ENCODE data around the gene NUP62. TPM values are rescaled to one million over a fixed set of nuclear protein-coding genes. Genes with fewer than 3 reads are reported as not detected.
"Not testable (repeated sequence)": the region's sequence is repeated elsewhere in the genome, so short reads cannot be mapped to it uniquely, and the experiment has no call there.

NUP62 gene
- total and polyA plus RNA-seq, 2 experiments from 2014 or later = 35.1 to 38.5 TPM

GRCh38 chr19:49950956-49951526 is 21.7 kb upstream of the NUP62 start:
- 63 to 69% methylated on average over 13 of the region's 13 CpGs for WGBS, 2 experiments (ENCODE audit: low coverage in 1 of 2, low lambda C conversion rate in 2 of 2, missing lambda C conversion rate in 2 of 2)
- Histone ChIP-seq H3K27me3 (replicated peaks; ENCODE audit: insufficient read depth) (peaks cover 10% of the 10 kb centered on the region), H2AFZ (no peak overlapping the region), H3K27ac (no peak overlapping the region), H3K79me2 (ENCODE audit: insufficient read depth) (no peaks in the 10 kb centered on the region), H3K36me3 (ENCODE audit: low read depth) (no peaks in the 10 kb centered on the region), H4K20me1 (ENCODE audit: insufficient read depth) (no peaks in the 10 kb centered on the region), H3K4me3 (no peak overlapping the region), H3K4me1 (ENCODE audit: insufficient read depth) (no peaks in the 10 kb centered on the region; the same call in 1 of the 2 replicates), H3K9me3 (ENCODE audit: low read depth) (no peaks in the 10 kb centered on the region), H3K9ac (no peak overlapping the region), H3F3A (ENCODE audit: insufficient read depth) (no peaks in the 10 kb centered on the region), H3K4me2 (ENCODE audit: unreplicated experiment) (no peak overlapping the region), H3K9me2 (ENCODE audit: insufficient read depth) (no peaks in the 10 kb centered on the region)
- in situ Hi-C loops (cut with MboI) = no loop called here
- TF ChIP-seq EZH2phosphoT487 (IDR thresholded peaks at IDR 0.05; ENCODE audit: insufficient read depth, low read depth) (no peak), EZH2 (IDR thresholded peaks at IDR 0.05; ENCODE audit: insufficient read depth, poor library complexity, severe bottlenecking) (no peak)
- DNase-seq = no peak

- in situ Hi-C loops (cut with MboI) = no loop called here
- no peak for TF ChIP-seq EZH2 (IDR thresholded peaks at IDR 0.05; ENCODE audit: insufficient read depth, poor library complexity, severe bottlenecking)
- TF ChIP-seq EZH2phosphoT487 (IDR thresholded peaks at IDR 0.05; ENCODE audit: insufficient read depth, low read depth) = no peak
Measured at GRCh38 chr19:49950590-49950948, 21.3 kb upstream of the NUP62 start.

GRCh38 chr19:49949742-49950589 is 20.7 kb upstream of the NUP62 start:
- Histone ChIP-seq H4K20me1 (ENCODE audit: insufficient read depth) (no peaks in the 10 kb centered on the region), H3K9me3 (ENCODE audit: low read depth) (no peaks in the 10 kb centered on the region), H3F3A (ENCODE audit: insufficient read depth) (no peaks in the 10 kb centered on the region), H2AFZ (no peak overlapping the region), H3K9me2 (ENCODE audit: insufficient read depth) (no peaks in the 10 kb centered on the region), H3K36me3 (ENCODE audit: low read depth) (no peaks in the 10 kb centered on the region), H3K4me3 (no peak overlapping the region), H3K4me2 (ENCODE audit: unreplicated experiment) (no peak overlapping the region), H3K4me1 (ENCODE audit: insufficient read depth) (no peaks in the 10 kb centered on the region; the same call in 1 of the 2 replicates), H3K79me2 (ENCODE audit: insufficient read depth) (no peaks in the 10 kb centered on the region), H3K9ac (no peak overlapping the region), H3K27ac (no peak overlapping the region), H3K27me3 (replicated peaks; ENCODE audit: insufficient read depth) (peaks cover 10% of the 10 kb centered on the region)
- in situ Hi-C loops (cut with MboI) = loop anchor here (25.0 kb wide), 1 partner anchor 187 kb away; no protein-coding TSS in a partner anchor
- no peak for TF ChIP-seq EZH2 (IDR thresholded peaks at IDR 0.05; ENCODE audit: insufficient read depth, poor library complexity, severe bottlenecking)
- no peak for TF ChIP-seq EZH2phosphoT487 (IDR thresholded peaks at IDR 0.05; ENCODE audit: insufficient read depth, low read depth)
- peak; percentile 13 for DNase-seq
- WGBS, 2 experiments (ENCODE audit: low coverage in 1 of 2, low lambda C conversion rate in 2 of 2, missing lambda C conversion rate in 2 of 2) = 43 to 48% methylated on average over 11 of the region's 11 CpGs

More at GRCh38 chr19:49950590-49950948, 21.3 kb upstream of the NUP62 start:
- H3K9ac ChIP-seq = no peak overlapping the region
- no peaks in the 10 kb centered on the region for H3F3A ChIP-seq (ENCODE audit: insufficient read depth)
- H3K9me3 ChIP-seq (ENCODE audit: low read depth) = no peaks in the 10 kb centered on the region
- no peak overlapping the region for H3K27ac ChIP-seq
- 72 to 73% methylated on average over 5 of the region's 5 CpGs for whole genome bisulfite sequencing, 2 experiments (ENCODE audit: low coverage in 1 of 2, low lambda C conversion rate in 2 of 2, missing lambda C conversion rate in 2 of 2)
- no peaks in the 10 kb centered on the region for H3K9me2 ChIP-seq (ENCODE audit: insufficient read depth)
- H2AFZ ChIP-seq = no peak overlapping the region
- no peaks in the 10 kb centered on the region for H3K79me2 ChIP-seq (ENCODE audit: insufficient read depth)
- H3K4me3 ChIP-seq = no peak overlapping the region
- H3K4me2 ChIP-seq (ENCODE audit: unreplicated experiment) = no peak overlapping the region
- no peak for DNase-seq
- H3K36me3 ChIP-seq (ENCODE audit: low read depth) = no peaks in the 10 kb centered on the region
- H3K27me3 ChIP-seq (replicated peaks; ENCODE audit: insufficient read depth) = peaks cover 10% of the 10 kb centered on the region
- H4K20me1 ChIP-seq (ENCODE audit: insufficient read depth) = no peaks in the 10 kb centered on the region
- H3K4me1 ChIP-seq (ENCODE audit: insufficient read depth) = no peaks in the 10 kb centered on the region; the same call in 1 of the 2 replicates

GRCh38 chr19:49946415-49946814 is 17.1 kb upstream of the NUP62 start:
- Histone ChIP-seq H4K20me1 (ENCODE audit: insufficient read depth) (no peaks in the 10 kb centered on the region), H3K27me3 (replicated peaks; ENCODE audit: insufficient read depth) (peaks cover 10% of the 10 kb centered on the region; the same call in 1 of the 2 replicates), H3K4me1 (ENCODE audit: insufficient read depth) (no peaks in the 10 kb centered on the region), H3K9me3 (ENCODE audit: low read depth) (no peaks in the 10 kb centered on the region), H3K9me2 (ENCODE audit: insufficient read depth) (no peaks in the 10 kb centered on the region), H3K79me2 (ENCODE audit: insufficient read depth) (no peaks in the 10 kb centered on the region), H3K4me2 (ENCODE audit: unreplicated experiment) (no peak overlapping the region), H2AFZ (no peak overlapping the region), H3K36me3 (ENCODE audit: low read depth) (no peaks in the 10 kb centered on the region), H3F3A (ENCODE audit: insufficient read depth) (no peaks in the 10 kb centered on the region), H3K9ac (no peak overlapping the region), H3K27ac (no peak overlapping the region), H3K4me3 (no peak overlapping the region)
- DNase-seq = no peak
- no peak for TF ChIP-seq EZH2 (IDR thresholded peaks at IDR 0.05; ENCODE audit: insufficient read depth, poor library complexity, severe bottlenecking)
- no peak for TF ChIP-seq EZH2phosphoT487 (IDR thresholded peaks at IDR 0.05; ENCODE audit: insufficient read depth, low read depth)
- in situ Hi-C loops (cut with MboI) = loop anchor here (25.0 kb wide), 1 partner anchor 191 kb away; no protein-coding TSS in a partner anchor
- 63 to 73% methylated on average over 8 of the region's 8 CpGs for WGBS, 2 experiments (ENCODE audit: low coverage in 1 of 2, low lambda C conversion rate in 2 of 2, missing lambda C conversion rate in 2 of 2)

- not testable (repeated sequence) for H2AFZ ChIP-seq; H3K4me1 ChIP-seq (ENCODE audit: insufficient read depth); H3K79me2 ChIP-seq (ENCODE audit: insufficient read depth); H3K4me2 ChIP-seq (ENCODE audit: unreplicated experiment); H3K4me3 ChIP-seq; DNase-seq; H3K36me3 ChIP-seq (ENCODE audit: low read depth); H4K20me1 ChIP-seq (ENCODE audit: insufficient read depth); H3K9me3 ChIP-seq (ENCODE audit: low read depth); H3F3A ChIP-seq (ENCODE audit: insufficient read depth); H3K9ac ChIP-seq; H3K27ac ChIP-seq; H3K9me2 ChIP-seq (ENCODE audit: insufficient read depth)
- in situ Hi-C loops (cut with MboI) = loop anchor here (25.0 kb wide), 1 partner anchor 193 kb away; no protein-coding TSS in a partner anchor
- H3K27me3 ChIP-seq (replicated peaks; ENCODE audit: insufficient read depth) = 0 out of 2 replicates have a peak, but pooled peaks cover 10% of the 10 kb centered on the region
- 68 to 74% methylated on average over 5 of the region's 5 CpGs for WGBS, 2 experiments (ENCODE audit: low coverage in 1 of 2, low lambda C conversion rate in 2 of 2, missing lambda C conversion rate in 2 of 2)
Measured at GRCh38 chr19:49944567-49944966, 15.3 kb upstream of the NUP62 start.

All from GM23248 (cell line).